SKM-1 treated with dmso at 0.1 percent for 144 hours (cell line): ENCODE measurements around the gene CORO7.

Experiments
- DNase-seq: peaks from one replicate; lab custom pipeline; 2025; ENCODE audit not compliant: unreplicated experiment; lab: John Stamatoyannopoulos, UW

Gene CORO7

DNA sequence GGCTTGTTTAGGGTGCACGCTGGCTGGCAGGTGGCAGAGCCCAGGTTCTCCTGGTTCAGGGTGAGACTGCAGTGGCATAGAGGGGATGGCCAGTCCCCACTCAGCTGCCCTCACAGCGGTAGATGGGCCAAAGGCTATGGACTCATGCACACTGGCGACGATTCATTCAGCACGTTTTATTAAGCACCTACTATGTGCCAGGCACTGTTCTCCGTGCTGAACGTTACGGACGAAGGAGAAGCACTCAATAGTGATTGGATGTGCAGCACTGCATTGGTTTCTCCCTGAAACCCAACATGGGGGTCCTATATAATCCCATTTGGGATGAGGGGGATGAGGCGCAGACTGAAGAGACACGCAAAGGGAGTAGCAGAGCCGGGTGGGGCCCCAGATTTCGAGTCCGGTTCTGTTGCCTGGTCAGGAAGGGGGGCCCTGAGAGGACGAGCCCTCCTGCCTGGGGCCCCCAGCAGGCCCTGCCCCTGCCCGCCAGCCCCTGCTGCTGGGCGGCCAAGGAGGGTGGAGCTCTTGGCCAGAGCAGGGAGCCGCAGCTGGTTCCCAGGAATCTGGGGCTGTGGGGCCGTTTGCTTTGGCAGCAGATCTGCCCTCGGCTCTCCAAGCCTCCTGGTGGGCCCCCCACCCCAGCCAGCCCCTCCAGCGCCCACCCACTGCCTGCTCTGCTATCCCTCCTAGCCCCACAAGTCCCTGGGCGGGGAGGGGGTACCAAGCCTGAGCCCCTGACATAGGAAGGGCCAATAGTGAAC is 91.7 kb downstream of the CORO7 start:
- no peak for DNase-seq

DNA sequence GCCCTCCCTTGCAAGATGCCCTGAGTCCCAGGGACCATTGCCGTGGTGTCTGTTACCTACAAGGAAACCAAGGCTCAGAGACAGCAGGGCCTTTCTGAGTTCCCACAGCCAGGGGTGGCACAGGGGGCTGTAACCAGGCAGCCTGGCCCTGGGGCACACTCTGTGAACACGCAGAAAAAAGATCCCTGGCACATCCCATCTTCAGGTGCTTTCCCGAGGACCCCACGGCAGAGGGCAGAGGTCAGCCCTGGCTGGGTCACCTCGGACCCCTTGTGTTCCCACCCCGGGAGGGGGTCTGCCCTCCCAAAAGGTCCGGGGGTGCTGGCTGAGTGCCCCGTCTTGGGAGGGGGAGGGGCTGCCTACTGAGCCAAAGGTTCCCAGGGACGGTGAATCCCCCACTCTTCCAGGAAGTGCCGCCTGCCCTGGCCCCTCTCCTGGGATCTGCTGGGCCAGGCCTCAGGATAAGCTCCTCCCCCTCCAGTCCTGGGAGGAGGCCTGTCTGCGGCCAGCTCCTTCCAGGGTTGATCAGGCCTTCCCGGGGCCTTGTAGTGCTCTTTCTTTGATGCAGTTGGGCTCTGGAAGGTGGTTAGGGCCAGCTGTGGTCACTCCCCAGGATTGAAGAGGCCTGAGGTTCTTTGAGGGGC is 92.4 kb downstream of the CORO7 start:
- no peak for DNase-seq

DNA sequence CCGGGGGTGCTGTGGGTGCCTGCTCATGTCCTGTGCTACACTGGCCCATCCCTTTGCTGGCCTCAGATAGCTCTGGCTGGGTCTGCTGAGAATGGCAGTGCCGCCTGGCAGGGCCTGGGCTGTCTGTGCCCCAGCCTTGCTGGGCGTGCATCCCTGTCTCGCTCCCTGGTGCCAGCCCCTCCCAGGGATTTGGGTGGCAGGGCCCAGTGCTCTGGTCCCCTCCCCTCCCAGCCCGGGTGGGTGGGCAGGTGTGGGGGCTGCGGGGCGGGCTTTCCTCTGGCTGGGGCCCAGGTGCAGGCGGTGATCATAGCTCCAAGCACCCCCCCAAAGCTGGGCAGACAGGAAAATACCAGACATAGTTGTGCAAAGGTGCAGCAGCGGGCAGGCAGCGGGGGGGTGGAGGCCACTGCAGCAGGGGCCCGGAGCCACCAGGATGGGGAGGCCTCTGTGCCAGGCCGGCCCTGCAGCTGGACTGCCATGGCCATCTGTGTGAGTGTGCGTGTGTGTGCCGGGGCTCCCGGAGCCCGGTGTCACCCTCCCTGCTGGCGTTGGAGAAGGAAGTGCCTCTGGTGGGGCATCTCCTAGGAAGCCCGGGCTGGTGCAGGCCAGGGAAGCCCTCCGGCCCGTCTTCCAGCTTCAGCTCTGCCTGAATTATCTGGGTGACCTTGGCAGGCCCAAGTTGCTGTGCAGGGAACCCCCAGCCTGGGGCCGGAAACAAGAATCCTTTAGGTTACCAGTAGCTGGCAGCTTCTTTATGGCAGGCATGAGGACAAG is 93.1 kb downstream of the CORO7 start:
- no peak for DNase-seq

DNA sequence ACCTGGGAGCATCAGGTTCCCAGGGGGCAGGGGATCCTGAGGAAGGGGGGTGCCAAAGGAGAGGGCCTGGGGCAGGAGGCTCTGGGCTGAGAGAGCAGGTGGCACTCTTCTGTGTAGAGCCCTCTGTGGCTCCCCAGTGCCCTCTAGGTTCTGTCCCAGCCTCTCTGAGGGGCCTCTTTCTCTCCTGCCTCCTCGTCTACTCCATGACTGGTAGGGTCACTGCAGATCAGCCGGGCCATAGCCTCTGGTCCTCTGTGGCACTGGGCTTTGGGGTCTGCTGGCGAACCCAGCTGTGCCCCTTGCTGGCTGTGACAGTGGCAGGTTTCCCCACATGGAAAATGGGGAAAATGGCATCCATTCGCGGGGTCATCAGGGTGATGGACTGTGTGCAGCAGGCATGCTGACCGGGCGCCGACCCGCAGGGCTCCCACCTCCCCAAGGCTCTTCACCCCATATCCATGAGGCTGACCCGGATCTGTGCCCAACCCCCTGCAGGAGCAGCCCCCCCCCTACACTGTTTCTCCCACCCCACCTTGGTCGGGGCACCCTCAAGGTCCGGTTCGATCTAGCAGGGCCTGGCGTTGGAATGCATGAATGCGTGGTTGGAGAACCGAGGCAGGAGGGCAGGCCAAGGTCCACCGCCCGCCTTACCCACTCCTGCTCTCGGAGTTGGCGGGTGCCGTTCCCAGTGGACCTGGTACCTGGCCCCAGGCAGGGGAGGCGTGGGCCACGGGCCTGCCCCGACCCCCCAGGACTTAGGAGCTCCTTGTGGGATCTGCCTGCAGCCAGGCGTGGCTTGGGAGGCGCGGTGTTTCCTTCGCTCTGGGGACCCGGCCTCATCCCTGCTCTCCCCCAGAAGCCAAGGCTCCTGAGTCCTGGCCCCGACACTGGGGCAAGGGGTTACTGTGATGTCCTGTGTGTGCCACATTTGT is 94.0 kb downstream of the CORO7 start:
- no peak for DNase-seq

DNA sequence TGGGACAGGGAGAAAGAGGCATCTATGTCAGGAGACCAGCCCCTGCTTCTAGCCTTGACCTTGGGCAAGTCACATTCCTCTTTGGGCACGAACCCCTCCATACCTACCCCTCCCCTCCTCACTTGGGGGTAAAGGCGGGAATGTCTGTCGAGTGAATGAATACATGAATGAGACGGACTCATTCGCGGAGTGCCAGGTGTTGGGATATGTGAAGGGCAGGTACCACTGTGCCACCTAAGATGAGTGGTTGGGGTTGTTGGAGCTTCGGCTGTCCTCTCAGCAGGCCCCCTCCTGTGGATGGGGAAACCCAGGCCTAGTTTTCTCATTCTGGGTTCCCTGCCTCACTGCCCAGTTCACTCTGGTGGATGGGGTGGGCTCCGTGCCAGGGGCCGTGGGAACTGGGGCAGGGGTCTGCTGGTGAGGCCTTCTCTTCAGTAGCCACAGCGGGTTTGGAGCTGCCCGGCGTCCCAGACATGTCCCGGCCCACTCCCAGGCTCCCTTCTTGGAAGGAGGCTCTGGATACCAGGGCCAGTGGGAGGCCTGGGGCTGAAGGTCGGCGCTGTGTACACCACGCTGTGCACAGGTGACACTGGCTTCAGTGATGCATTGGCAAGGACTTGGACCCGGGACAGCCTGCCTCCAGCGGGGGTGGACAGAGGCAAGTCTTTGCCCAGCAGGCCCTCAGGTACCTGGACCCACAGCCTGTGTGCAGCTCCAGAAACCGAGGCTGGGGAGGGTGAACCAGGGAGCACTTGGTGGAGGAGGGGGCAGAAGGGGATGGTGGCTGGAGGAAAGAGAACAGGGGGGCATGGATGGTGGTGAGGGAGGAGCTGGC is 94.9 kb downstream of the CORO7 start:
- no peak for DNase-seq

DNA sequence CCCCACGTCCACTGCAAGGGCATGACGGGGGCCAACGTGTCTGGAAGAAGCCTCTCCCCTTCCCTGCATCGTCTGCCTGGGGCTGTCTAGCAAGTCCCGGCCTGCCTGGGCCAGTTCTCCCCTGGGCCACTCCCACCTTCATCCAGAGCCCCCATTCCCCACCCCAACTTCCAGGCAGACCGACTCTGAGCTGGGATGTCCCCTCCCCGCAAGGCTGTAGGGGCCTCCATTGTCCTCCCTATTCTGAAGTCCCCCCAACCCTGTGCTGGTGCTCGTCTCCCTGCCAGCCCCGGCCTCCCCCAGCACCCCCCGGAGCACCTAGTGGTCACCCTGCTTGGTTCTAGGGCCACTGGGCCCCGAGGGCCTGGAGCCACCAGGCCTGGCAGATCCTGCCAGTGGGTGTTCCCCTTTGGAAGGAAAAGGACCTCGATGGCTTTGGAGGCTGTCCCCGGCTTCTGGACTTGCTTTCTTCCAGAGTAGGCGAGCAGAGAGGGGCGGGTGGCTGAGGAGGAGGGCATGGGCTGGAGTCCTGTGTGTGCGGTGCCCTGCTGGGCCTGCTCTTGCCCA is 95.7 kb downstream of the CORO7 start:
- DNase-seq = no peak

DNA sequence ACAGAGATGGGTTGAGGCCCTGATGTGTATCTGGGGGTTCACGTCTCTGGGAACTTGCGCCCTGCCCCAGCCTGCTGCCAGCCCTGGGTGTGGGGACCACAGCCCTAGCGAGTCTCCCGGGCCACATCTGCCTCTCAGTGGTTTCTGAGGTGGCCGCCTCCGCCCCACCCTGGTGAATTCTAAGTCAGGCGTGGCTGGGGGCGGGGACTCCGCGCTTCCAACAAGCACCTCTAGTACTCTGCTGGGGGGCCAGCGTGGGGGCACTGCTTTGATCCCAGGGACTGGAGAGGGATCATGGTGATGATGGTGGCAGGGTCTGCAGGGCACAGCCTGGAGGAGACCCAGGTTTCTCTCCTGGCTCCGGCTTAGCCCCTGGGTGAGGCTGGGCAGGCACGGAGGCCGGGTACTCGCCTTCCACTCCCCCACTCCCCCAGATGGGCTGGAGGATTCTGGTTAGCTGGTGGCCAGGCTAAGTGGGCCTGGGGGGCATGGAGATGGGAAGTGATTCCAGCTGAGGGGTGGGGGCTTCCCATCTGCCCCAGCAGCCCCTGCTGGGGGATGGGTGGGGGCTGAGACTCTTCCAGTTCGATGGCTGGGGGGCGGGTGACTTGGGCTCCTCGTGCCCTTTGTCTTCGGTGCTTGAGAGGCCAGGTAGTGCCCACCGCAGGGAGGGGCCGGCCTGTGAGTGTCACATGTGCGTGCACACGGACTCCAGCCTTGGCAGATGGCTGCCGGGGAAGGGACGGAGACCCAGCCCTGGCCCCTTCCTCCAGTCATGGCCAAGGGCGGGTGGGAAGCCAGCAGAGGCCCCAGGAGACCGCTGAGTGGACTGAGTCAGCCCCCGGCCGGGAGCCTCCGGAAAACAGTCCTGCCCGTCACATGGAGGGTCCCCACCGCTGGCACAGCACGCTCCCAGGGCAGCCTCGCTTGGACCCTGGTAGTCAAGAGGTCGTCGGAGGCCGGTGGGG is 96.7 kb downstream of the CORO7 start:
- DNase-seq = no peak

DNA sequence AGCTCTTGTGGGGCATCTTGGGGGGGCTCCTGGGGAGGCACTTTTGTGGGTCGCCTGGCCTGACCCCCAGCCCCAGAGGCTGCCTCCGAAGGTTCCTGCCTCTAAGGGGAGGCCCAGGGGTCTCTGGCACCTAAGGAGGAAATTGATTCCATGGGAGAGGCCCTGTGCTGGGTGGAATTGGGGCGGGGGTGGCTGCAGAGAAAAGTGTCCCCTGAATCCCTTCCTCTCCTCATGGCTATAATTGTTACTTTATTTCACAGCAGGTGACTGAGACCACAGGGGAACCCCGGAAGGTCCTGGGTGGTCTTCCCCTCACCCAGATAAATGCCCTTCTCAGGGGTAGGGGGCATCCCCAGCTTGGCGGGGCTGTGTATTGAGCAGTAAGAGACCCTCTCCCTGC is 97.4 kb downstream of the CORO7 start:
- DNase-seq = no peak

DNA sequence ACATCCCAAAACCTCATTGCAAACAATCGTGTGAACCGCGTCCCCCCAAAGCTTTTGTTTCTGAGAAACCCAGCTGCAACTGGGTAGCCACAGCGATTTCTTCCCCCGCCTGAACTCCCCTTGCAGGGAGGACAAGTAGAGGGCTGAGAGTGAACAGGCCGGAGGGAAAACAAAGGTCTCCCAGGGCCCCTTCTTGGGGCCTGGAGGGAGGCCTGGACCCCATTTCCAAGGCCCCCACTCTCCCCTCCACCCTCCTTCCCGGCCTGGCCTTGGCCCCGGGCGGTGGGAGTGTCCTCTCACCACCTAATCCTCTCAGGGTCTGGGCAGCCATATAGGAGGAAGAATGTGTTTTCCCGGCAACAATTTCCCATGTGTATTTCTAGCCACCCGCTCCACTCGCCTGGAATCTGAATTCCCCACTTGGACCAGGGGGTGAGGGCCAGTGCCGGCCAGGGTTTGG is 97.9 kb downstream of the CORO7 start:
- DNase-seq = no peak

DNA sequence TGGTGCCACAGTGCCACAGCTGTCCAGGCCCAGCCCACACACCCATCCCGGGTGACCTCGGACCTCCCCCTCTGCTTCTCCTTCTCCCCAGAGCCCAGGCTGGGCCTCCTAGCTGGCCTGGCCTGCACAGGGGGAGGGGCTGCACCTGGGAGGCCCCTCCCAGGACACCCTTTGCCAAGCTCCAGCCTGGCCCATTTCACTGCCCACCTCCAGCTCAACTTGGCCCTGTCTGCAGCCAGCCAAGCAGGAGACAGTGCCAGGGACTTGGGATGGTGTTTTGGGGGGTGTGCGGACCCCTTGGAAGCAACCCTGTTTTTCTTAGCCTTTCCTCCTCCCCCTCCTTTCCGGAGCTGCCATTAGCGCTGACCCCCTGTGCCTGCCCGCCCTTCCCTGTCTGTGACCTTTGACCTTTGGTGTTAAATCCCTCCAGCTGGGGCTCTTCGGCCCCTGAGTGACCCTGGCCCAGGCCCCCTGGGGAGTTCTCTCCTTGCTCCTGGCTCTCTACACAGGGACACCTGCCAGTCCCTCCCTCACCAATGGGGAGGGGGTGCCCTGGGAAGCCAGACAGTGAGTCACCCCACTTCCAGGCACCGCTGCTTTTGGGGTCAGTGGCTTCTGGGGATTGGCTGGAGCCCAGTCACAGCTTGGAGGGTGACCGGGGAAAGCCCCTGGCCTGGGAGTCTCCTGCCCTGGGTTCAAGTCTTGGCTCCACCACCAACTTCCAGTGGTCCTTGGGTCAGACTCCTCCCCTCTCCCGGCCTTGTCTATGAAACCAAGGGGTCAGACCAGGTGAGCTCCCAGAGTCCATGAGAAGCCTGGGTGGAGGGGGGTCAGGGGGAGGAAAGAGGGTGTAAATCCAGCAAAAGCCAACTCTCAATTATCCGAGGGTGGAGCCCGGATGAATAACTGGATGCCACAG is 98.6 kb downstream of the CORO7 start:
- DNase-seq = no peak

DNA sequence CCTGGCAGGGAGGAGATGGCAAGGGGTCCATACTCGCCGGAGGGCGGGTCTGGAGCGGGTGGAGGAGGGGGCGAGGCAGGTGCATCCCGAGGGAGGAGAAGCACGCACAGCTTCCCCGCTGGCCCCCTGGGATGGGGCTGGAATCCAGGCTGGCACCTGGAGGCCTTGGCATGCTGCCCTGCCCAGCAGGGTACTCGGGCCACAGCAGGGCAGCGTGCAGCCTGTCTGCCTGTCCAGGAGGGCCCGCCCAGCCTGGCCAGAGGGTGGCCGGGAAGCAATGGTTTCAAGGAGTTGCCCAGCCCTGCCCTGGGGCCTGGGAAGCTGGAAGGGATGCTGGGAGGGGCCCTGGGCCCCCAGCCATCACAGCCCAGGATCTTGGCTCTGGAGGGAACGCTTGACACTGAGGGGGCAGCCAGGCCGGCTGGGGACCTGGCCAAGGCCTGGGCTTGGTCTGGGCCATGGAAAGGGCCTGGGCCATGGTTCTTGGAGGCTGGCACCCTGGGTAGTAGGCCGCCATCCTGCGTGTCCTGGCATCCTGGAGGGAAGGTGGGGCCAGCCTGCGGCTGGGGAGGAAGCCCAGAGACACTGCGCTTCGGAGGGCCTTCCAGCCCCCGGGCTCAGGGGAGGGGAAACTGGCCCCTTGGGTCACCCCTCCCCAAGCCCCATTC is 99.4 kb downstream of the CORO7 start:
- no peak for DNase-seq

DNA sequence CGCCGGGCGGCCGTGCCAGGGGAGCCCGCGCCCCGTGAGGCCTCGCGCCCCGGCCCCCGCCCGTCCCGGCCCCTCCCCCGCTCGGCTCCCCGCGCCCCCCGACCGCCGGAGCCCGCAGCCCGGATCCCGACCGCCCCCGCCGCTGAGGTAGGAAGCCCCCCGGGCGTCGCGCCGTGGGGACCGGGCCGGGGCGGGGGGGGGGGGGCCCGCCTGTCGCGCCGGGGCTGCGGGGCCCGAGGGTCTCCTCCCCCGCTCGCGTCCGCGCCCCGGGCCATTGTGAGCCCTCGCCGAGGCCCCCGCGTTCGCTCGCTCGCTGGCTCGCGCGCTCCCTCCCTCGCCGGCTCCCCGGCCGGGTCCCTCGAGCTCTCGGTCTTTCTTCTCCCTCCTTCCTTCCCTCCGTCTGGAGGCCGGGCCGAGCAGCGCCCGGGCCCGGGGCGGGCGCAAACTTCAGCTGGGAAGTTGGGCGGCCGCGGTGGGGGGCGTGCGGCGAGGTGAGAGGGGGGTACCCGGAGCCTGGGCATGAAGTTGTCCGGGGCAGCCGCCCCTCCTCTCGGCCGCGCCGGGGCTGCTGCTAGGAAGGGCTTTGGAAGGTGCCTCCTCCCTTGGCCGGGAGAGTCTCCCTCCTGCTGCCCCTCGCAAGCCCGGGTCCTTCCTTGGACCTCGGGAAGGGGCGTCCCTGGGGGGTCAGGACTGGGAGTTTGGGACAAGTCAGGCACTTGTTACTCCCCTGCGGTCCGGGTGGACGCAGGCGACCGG is 100.1 kb downstream of the CORO7 start:
- no peak for DNase-seq

DNA sequence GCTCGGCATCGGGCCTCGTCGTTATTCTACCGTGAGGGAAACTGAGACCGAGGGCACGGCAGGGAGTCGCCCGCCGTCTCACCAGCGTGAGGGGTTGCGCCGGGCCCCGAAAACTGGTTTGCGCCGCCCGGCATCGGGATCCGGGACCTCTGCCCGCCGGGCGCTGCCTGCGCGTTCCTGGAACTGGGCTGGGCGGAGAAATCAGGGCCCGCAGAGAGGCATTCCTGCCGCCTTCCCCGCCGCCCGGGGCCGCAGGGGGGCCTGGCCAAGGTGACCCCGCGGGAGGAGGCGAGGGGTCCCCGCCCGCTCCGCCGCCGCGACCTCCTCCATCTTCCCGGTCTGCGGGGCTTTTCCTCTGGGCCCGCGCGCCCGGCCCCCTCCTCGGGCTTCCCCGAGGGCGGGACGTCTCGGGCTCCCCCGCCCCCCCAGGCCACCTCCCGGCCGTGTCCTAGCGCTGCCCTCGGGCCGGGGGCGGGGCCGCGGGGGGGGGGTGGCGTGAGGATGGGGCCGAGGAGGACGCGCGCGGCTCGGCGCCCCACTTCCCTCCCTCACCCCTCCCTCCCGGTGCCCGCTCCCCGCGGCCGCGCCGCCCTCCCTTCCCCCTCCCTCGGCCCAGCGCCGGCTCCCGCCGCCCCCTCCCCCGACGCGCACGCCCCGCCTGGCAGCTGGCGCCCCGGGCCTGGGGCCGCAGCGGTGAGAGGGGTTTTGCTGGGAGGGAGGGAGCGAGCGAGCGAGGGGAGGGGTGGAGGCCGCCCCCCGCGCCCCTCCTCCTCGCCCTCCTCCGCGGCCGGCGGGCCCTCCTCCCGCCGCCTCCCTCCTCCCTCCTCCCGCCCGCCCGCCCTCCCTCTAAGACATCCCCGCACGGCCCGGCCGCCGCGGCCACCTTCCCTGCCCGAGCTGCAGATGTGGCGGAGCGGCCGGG is 100.9 kb downstream of the CORO7 start, which contains the start of gene GLIS2:
Gene GLIS2 (plus strand): TSS at position 882 of the 922 bp plus-strand sequence. CDS start 16,214 bp downstream, outside the sequence.
- DNase-seq = no peak

DNA sequence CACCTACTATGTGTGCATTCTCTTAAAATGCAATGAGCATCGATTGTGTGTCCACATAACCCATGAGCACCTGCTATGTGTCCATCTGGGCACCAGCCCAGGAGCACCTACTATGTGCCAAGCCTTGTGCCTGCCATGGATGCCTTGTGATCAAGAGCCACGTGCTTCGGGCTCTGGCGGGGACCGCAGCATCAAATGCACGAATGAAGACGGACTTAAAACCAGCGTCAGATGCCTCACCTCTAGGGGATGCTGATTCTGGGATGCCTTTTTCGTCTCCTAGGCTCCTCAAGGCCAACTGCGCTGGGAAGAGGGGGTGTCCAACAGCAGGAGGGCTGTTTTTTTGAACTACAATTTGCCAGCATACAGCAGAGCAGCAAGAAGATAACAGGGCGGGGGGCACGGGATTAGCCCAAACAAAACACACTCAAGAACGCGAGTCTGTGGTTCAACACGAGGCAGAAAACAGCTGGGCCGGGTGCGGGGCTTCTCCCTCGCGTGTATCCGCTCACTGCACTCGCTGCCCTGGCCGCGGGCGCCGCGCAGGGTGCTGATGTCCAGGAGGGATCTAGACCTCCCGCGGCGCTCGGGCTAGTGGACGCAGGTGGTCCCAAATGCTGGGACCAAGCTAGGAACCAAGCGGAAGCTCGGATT is 101.7 kb downstream of the CORO7 start:
- no peak for DNase-seq
